22Rv1 (cell line): ENCODE measurements around the gene ASXL1.
"Not testable (repeated sequence)": the region's sequence is repeated elsewhere in the genome, so short reads cannot be mapped to it uniquely, and the experiment has no call there.

Source experiments
- H3K27ac ChIP-seq: fragments of 450-650 bp; 2 replicates; pipeline ENCODE4 v1.5.1; 2017
- ZFX ChIP-seq: fragments of 450-650 bp; IDR thresholded peaks from 2 replicates; pipeline ENCODE4 v1.6.1; 2017; ENCODE audit warnings: antibody characterized with exemption, borderline replicate concordance
- TF ChIP-seq, protein P1 (sequence below): fragments of 450-650 bp; IDR thresholded peaks from 2 replicates; pipeline ENCODE4 v1.5.1; 2017; ENCODE audit warnings: mild to moderate bottlenecking

Gene ASXL1

DNA sequence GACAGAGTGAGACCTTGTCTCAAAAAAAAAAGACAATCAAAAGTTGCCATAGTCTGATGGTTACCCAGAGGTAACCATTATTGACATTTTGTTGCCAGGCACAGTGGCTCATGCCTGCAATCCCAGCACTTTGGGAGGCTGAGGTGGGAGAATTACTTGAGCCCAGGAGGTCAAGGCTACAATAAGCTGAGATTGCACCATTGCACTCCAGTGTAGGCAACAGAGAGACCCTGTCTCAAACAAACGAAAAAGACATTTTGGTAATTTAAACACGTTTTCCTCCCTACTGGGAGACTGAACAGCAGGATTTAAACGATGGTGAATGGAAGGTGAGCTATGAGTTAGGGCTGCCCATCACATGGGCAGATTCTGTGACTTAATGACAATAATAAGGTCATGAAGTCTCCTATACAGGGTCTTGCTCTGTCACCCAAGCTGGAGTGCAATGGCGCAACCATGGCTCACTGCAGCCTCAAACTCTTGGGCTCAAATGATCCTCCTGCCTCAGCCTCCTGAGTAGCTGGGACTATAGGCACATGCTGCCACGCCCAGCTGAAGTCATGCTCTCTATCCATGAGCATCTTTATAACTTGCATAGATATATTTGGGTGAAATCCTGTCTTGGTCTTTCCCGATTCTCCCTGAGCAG, 4.2 kb upstream of the ASXL1 start:
- no peak overlapping the region for H3K27ac ChIP-seq
- TF ChIP-seq, protein P1, sequence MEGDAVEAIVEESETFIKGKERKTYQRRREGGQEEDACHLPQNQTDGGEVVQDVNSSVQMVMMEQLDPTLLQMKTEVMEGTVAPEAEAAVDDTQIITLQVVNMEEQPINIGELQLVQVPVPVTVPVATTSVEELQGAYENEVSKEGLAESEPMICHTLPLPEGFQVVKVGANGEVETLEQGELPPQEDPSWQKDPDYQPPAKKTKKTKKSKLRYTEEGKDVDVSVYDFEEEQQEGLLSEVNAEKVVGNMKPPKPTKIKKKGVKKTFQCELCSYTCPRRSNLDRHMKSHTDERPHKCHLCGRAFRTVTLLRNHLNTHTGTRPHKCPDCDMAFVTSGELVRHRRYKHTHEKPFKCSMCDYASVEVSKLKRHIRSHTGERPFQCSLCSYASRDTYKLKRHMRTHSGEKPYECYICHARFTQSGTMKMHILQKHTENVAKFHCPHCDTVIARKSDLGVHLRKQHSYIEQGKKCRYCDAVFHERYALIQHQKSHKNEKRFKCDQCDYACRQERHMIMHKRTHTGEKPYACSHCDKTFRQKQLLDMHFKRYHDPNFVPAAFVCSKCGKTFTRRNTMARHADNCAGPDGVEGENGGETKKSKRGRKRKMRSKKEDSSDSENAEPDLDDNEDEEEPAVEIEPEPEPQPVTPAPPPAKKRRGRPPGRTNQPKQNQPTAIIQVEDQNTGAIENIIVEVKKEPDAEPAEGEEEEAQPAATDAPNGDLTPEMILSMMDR = no peak
- TF ChIP-seq ZFX = no peak

DNA sequence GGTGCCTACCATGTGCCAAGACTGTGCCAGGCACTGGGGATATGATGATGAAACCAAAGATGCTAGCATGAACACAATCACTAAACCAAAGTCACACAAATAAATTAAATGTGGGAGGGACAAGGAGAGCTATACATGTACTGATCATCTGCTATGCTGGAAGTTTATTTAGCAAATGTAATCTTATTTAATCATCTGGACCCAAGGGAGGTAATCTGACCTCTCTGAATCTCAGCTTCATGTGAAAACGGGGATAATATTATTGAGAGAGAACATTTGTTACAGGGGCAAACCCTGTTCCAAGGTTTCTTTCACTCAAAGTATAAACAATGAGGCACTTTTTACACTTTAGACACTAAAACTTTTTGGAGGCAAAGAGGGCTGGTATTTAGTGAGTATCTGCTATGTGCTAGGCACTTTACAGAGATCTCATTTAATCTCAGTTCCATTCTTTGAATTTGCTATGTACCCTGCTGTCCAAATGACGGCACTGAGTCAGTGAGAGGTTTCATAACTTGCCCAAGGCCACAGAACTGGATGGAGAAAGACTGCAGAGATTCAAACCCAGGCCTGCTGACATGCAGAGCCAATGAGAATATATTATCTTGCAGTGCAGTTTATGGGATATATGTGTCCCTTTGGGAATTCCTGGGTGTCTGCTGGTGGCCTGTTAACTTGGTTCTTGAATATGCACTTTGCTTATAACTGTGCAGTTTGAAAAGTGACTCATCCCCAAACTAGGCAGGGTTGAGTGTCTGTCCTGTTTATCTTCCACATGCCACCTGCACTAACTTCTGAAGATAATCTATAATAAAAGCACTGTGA, 3.3 kb upstream of the ASXL1 start:
- H3K27ac ChIP-seq = no peak overlapping the region
- no peak for TF ChIP-seq ZFX
- TF ChIP-seq, protein P1 = no peak

DNA sequence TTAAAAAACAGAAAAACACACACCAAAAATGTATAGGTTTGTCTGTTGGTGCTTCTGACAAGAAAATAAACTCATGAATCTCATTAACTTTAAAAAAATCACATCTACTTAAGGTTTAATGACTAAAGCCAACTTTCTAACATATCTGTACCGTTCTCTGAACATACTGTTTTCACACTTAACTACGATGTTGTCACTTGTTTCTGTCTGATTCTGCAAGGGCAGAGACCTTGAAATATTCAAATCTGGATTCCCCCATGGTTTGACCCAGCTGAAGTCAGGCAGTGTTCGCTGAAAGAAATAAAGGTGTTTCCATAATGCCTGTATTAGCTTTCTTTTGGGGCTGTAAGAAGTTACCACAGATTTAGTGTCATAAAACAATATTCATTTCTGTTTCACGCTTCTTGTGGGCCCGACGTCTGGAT, 2.7 kb upstream of the ASXL1 start:
- no peak for TF ChIP-seq ZFX
- TF ChIP-seq, protein P1 = no peak
- H3K27ac ChIP-seq = no peak overlapping the region

DNA sequence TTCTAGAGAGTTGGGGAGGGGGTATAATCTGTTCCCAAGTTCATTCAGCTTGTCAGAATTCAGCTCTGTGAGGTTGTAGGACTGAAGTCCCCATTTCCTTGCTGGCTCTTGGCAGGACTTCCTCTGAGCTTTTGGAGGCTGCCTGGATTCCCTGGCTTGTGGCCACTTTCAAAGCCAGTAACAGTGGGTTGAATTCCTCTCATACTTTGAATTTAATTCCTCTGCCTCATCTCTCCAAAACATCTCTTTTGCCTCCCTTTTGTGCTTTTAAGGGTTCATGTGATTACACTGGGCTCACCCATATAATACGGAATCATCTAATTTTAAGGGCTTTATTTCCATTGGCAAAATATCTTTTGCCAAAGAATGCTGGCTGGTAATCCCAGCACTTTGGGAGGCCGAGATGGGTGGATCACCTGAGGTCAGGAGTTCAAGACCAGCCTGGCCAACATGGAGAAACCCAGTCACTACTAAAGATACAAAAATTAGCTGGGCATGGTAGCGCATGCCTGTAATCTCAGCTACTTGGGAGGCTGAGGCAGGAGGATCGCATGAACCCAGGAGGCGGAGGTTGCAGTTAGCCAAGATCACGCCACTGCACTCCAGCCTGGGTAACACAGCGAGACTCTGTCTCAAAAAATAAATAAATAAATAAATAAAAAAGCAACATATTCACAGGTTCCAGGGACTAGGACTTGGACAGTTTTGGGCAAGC, 2.1 kb upstream of the ASXL1 start:
- H3K27ac ChIP-seq = not testable (repeated sequence)

DNA sequence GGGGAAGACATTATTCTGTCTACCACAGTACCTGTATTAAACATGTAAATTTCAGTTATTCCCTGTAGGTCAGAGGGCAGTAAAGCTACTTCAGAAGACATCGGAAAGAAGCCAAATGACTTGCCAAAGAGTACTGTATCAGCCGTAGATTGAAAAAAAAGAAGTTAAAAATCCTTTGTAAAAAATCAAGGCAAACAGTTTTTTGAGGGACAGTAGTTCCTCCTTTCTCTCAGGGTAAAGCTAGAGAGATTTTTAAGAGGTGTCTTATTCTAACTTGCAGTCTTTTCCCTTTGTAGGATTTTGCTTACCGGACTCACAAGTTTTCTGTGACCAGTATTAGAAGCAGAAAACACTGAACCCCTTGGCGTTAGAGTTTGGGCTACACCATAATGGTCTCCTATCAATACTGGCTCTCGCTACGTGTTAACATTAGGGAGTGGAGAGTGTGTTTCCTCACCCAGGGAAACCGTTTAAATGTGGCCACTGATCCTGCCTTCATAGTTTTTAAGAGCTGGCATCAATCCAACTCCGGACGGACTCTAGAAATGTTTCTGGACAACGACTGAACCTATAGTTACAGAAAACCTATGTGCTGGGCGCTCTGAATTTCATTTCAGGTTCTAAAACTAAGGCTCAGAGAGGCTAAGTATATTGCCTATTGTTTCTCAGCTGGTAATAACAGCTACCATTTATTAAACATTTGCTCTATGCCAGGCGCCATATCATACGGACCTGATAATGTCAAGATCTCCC, 1.3 kb upstream of the ASXL1 start:
- TF ChIP-seq, protein P1 = no peak
- TF ChIP-seq ZFX = no peak
- peak overlapping the region; percentile 90 for H3K27ac ChIP-seq

DNA sequence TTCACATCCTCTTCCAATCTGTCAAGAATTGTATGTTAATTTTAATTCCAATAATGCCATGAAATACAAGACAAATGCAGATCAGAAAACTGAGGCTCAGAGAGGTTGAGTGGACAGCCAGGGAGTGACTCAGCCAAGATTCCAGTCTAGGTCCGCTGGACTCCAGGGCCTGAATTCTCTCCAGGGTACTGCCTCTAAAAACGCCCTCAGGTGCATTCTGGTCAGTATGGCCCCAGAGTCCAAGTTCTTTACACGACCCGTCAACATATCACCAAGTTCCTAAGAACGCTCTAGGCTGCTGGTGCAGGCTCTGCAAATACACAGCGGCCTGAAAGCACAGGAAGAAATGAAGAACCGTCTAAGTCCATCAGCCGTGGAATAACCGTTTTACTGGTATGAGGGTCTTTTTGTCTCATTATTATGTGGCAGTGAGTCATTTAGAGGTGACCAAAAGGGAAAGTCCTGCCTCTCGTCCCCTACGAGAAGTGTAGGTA, 709 bp upstream of the ASXL1 start:
- peak overlapping the region; percentile 90 for H3K27ac ChIP-seq
- TF ChIP-seq ZFX = no peak
- TF ChIP-seq, protein P1 = no peak

DNA sequence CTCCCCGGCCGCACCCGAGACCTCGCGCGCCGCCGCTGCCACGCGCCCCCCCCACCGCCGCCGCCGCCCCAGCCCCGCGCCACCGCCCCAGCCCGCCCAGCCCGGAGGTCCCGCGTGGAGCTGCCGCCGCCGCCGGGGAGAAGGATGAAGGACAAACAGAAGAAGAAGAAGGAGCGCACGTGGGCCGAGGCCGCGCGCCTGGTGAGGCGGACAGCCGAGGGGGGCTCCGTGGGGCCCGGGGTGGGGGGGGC, 426 bp downstream of the ASXL1 start:
- TF ChIP-seq, protein P1 = no peak
- no peak for TF ChIP-seq ZFX
- peak overlapping the region; percentile 90 for H3K27ac ChIP-seq
